ENCODE results near the gene CACNA2D1. TPM values are rescaled to one million over a fixed set of nuclear protein-coding genes. Genes with fewer than 3 reads are reported as not detected.

Gene CACNA2D1
- total RNA-seq, 4 donors from 2014 or later, result 41.8 to 125 (median 56.2) TPM

- TF ChIP-seq, protein P1, sequence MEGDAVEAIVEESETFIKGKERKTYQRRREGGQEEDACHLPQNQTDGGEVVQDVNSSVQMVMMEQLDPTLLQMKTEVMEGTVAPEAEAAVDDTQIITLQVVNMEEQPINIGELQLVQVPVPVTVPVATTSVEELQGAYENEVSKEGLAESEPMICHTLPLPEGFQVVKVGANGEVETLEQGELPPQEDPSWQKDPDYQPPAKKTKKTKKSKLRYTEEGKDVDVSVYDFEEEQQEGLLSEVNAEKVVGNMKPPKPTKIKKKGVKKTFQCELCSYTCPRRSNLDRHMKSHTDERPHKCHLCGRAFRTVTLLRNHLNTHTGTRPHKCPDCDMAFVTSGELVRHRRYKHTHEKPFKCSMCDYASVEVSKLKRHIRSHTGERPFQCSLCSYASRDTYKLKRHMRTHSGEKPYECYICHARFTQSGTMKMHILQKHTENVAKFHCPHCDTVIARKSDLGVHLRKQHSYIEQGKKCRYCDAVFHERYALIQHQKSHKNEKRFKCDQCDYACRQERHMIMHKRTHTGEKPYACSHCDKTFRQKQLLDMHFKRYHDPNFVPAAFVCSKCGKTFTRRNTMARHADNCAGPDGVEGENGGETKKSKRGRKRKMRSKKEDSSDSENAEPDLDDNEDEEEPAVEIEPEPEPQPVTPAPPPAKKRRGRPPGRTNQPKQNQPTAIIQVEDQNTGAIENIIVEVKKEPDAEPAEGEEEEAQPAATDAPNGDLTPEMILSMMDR (IDR thresholded peaks at IDR 0.05; ENCODE audit: low read depth), result no peak
Observed at GRCh38 chr7:82345886-82346285, 97.7 kb downstream of the CACNA2D1 start.

GRCh38 chr7:82343716-82344115 lies 99.9 kb downstream of the CACNA2D1 start:
- TF ChIP-seq, protein P1 (IDR thresholded peaks at IDR 0.05; ENCODE audit: low read depth), result no peak

DNA sequence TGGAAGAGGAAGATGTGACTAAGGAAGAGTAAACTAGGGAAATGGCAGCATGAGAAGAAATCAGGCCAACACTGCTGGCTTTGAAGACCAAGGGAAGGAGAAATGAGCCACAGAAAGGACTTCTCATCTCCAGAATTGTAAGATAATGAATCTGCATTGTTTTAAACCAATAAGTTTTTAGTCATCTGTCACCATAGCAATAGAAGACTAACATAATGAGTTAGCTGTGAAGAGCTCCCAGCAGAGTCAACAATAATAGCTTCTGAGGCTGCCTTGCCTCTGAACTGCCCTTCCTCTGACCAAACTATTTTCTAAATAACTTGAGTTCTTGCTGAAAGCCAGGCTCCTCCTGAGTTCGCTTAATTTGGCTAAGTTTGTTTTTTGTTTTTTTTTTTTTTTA lies 103.6 kb downstream of the CACNA2D1 start:
- TF ChIP-seq, protein P1 (IDR thresholded peaks at IDR 0.05; ENCODE audit: low read depth), result no peak

GRCh38 chr7:82335927-82336326 lies 107.7 kb downstream of the CACNA2D1 start:
- TF ChIP-seq, protein P1 (IDR thresholded peaks at IDR 0.05; ENCODE audit: low read depth), result no peak

GRCh38 chr7:82335001-82335400 lies 108.6 kb downstream of the CACNA2D1 start:
- TF ChIP-seq, protein P1 (IDR thresholded peaks at IDR 0.05; ENCODE audit: low read depth), result no peak

GRCh38 chr7:82331234-82331633 lies 112.3 kb downstream of the CACNA2D1 start:
- TF ChIP-seq, protein P1 (IDR thresholded peaks at IDR 0.05; ENCODE audit: low read depth), result no peak

DNA sequence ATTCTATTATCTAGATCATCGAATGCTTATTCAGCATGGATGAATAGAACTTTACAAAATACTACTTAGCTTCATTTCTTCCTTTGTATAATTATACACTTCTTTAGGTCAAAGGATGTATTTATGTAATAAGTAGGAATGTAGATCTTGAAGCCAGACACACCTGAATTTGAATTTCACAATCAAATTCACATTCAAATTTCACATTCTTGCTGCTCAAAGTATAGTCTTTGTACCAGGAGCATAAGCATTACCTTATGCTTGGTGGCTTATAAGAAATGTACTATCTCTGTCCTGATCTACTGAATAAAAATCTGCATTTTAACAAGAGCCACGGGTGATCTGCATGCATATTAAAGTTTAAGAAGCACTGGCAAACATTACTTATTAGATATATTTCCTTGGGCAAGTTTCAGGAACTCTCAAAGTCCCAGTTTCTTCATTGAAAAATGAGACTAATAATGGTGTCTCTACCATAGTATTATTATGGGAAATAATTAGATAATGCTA lies 112.8 kb downstream of the CACNA2D1 start:
- TF ChIP-seq, protein P1 (IDR thresholded peaks at IDR 0.05; ENCODE audit: low read depth), result no peak
